Brain microvascular endothelial cell (primary cell): ENCODE data around the gene CD47.

Source experiments
- DNase-seq: peaks from one replicate; pipeline ENCODE4 v3.0.0-alpha.2; 2020
- H3K27ac ChIP-seq: fragments of 250-450 bp; sonication (Bioruptor Pico); 2 replicates; pipeline ENCODE4 v1.5.1; 2020; ENCODE audit warnings: mild to moderate bottlenecking, moderate library complexity
- H3K27me3 ChIP-seq: fragments of 250-450 bp; sonication (Bioruptor Pico); replicated peaks from 2 replicates; pipeline ENCODE4 v1.5.1; 2020; ENCODE audit warnings: mild to moderate bottlenecking
- H3K36me3 ChIP-seq: fragments of 250-450 bp; sonication (Bioruptor Pico); replicated peaks from 2 replicates; pipeline ENCODE4 v1.5.1; 2020; ENCODE audit warnings: mild to moderate bottlenecking
- H3K4me3 ChIP-seq: 2 replicates; pipeline ENCODE4 v1.5.1; 2011; ENCODE audit warnings: low read depth, mild to moderate bottlenecking, control low read depth, low read length, moderate library complexity
- CTCF ChIP-seq: IDR thresholded peaks from 2 replicates; pipeline ENCODE4 v1.5.1; 2011; ENCODE audit warnings: low read depth, mild to moderate bottlenecking, moderate library complexity, low read length, control low read depth, inconsistent platforms; ENCODE audit errors: missing control alignments
- in situ Hi-C: cut with HindIII; loops from 2 replicates; pipeline ENCODE4 v1.10.0; 2017; ENCODE audit warnings: low sequenced_read_pairs, low pct_ligation_motif_present

Gene CD47

GRCh38 chr3:108076564-108076963 is 14.3 kb downstream of the CD47 start:
- DNase-seq, result no peak
- in situ Hi-C loops, result no loop called here
- H3K27me3 ChIP-seq, result no peaks in the 10 kb centered on the region
- H3K36me3 ChIP-seq, result no peaks in the 10 kb centered on the region
- H3K27ac ChIP-seq, result no peak overlapping the region
- no peak overlapping the region for H3K4me3 ChIP-seq
- no peak for TF ChIP-seq CTCF

GRCh38 chr3:108073764-108074431 is 16.9 kb downstream of the CD47 start:
- no peak for TF ChIP-seq CTCF
- no peaks in the 10 kb centered on the region for H3K27me3 ChIP-seq
- no peak overlapping the region for H3K27ac ChIP-seq
- no peaks in the 10 kb centered on the region for H3K36me3 ChIP-seq
- DNase-seq, result no peak
- in situ Hi-C loops, result no loop called here
- H3K4me3 ChIP-seq, result no peak overlapping the region

- no peaks in the 10 kb centered on the region for H3K27me3 ChIP-seq
- no peak overlapping the region for H3K27ac ChIP-seq
- DNase-seq, result no peak
- no peaks in the 10 kb centered on the region for H3K36me3 ChIP-seq
- in situ Hi-C loops, result no loop called here
- H3K4me3 ChIP-seq, result no peak overlapping the region
- TF ChIP-seq CTCF, result no peak
Observed at GRCh38 chr3:108071368-108071767, 19.5 kb downstream of the CD47 start.

GRCh38 chr3:108070356-108070755 is 20.5 kb downstream of the CD47 start:
- DNase-seq, result no peak
- Histone ChIP-seq H3K27ac (no peak overlapping the region), H3K4me3 (no peak overlapping the region), H3K36me3 (no peaks in the 10 kb centered on the region), H3K27me3 (no peaks in the 10 kb centered on the region)
- in situ Hi-C loops, result no loop called here
- TF ChIP-seq CTCF, result no peak

- in situ Hi-C loops, result no loop called here
- Histone ChIP-seq H3K36me3 (no peaks in the 10 kb centered on the region), H3K27me3 (no peaks in the 10 kb centered on the region), H3K4me3 (no peak overlapping the region), H3K27ac (no peak overlapping the region)
- no peak for TF ChIP-seq CTCF
- no peak for DNase-seq
Observed at GRCh38 chr3:108067768-108068167, 23.1 kb downstream of the CD47 start.

GRCh38 chr3:108065096-108065495 is 25.7 kb downstream of the CD47 start:
- in situ Hi-C loops, result no loop called here
- Histone ChIP-seq H3K27me3 (no peaks in the 10 kb centered on the region), H3K27ac (no peak overlapping the region), H3K36me3 (no peaks in the 10 kb centered on the region), H3K4me3 (no peak overlapping the region)
- no peak for DNase-seq
- no peak for TF ChIP-seq CTCF
